GM12873 (cell line): Measurements from ENCODE around the gene GSTP1.

Source experiments
- CTCF ChIP-seq: IDR thresholded peaks from 2 replicates; pipeline ENCODE4 v1.5.1; 2012; ENCODE audit warnings: low read depth, mild to moderate bottlenecking, moderate library complexity, low read length, control low read depth; ENCODE audit not compliant: insufficient read depth; ENCODE audit errors: missing control alignments

The GSTP1 gene

DNA sequence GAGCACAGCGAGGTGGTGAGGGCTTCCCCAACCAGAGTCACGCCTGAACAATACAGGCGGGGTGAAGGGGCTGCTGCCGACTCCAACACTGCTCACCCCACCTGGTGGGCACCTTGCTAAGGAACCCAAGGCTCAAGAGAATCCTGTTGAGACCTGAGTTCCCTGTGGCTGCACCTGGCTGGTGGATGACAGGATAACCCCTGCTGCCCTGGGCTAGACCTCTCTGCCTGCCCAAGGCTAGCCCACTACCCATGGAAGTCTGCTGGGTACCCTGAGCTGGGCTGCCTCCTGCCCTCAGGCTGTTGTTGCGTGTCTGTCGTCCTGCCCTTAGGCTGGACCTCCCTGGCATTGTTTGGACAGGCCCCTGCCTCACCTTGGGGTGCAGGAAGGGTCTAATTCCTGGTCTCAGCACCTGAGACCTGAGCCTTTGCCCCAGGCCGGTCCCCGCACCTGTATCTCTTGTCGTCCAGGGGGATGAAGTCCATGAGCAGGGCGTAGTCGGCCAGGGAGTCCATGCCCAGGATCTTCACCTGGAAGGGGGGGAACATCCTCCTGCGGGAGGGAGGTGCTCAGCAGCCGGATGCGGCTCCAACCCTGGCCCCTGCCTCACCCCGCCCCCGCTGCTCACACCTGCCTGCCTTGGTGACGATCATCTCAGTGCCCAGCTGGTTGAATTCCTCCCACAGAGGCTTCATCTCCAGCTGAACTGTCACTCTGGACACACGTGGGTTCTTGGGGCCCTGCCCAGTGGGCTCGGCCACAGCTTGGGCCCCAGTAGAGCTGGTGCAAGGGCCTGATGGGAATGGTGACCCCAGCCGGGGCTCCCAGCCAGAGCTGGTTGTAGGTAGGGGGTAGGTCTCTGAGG lies 51.0 kb downstream of the GSTP1 start:
- TF ChIP-seq CTCF: no peak

DNA sequence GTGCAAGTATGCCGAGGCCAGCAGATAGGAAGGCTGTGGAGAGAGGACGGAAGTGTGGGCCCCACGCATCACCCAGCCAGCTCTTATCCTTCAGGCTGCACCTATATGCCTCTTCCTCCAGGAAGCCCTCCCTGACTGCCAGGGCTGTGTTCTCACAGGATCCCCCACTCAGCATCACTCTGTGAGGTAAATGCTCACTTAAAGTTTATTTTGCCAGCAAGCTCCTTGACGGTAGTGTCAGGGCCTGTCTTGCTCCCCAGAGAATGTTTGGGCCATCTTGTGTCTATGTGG lies 51.6 kb downstream of the GSTP1 start:
- TF ChIP-seq CTCF: no peak
